Measurements from ENCODE around the gene PEA15. TPM values are rescaled to one million over a fixed set of nuclear protein-coding genes. Genes with fewer than 3 reads are reported as not detected.

Gene PEA15
- total and polyA plus RNA-seq, 10 of the 15 experiments (the other 5 are each of a cell fraction or from before 2014, with no cell fraction given) = 15.1 to 269 (median 65.6) TPM

GRCh38 chr1:160169553-160170399 lies 35.4 kb upstream of the PEA15 start (continued):
- TF ChIP-seq REST (IDR thresholded peaks at IDR 0.05; ENCODE audit: low read depth, low read length) (no peak), MEF2A (IDR thresholded peaks at IDR 0.05; ENCODE audit: insufficient read depth, low read depth, low read length) (0 out of 2 replicates have a peak, but pooled peaks have one; percentile 65), FOXK2 (IDR thresholded peaks at IDR 0.05) (no peak), CBX3 (IDR thresholded peaks at IDR 0.05; ENCODE audit: borderline replicate concordance, low read depth) (no peak), RBBP5 (conservative IDR thresholded peaks at IDR 0.05) (no peak), PAX8 (IDR thresholded peaks at IDR 0.05) (no peak)

- 76% methylated on average over 4 of the region's 4 CpGs for WGBS (ENCODE audit: insufficient coverage, insufficient replicate concordance, low lambda C conversion rate, missing lambda C conversion rate)
- H3K9ac ChIP-seq (ENCODE audit: control insufficient read depth, insufficient read depth, low read length) = no peak overlapping the region
- H3K9me3 ChIP-seq (replicated peaks; ENCODE audit: control insufficient read depth, insufficient read depth, low read length) = no peaks in the 10 kb centered on the region
- DNase-seq (ENCODE audit: low read depth, low spot score) (no peak), FAIRE-seq (no peak), ATAC-seq (no peak)
- intact Hi-C loops (cut with micrococcal nuclease; ENCODE audit: unreplicated experiment) = no loop called here
- no peak overlapping the region for H3K27ac ChIP-seq (ENCODE audit: control insufficient read depth, insufficient read depth)
- H3K4me1 ChIP-seq (ENCODE audit: control insufficient read depth, insufficient read depth, low read length) = peaks cover 16% of the 10 kb centered on the region
- no peak overlapping the region for H3K4me2 ChIP-seq (ENCODE audit: control insufficient read depth, insufficient read depth)
- ChIA-PET SMC1A (ENCODE audit: uncharacterized antibody, unreplicated experiment) (interaction anchor here (0.9 to 1.2 kb wide), 2 partner anchors 67 to 72 kb away, joined by 3 read pairs; no protein-coding TSS in a partner anchor), CTCF (interaction anchor here (0.6 to 2.6 kb wide), 3 partner anchors 21 to 166 kb away, joined by 3 to 17 read pairs (median 6); no protein-coding TSS in a partner anchor), RAD21 (ENCODE audit: unreplicated experiment) (interaction anchor here (1.1 kb wide), 1 partner anchor 81 kb away, joined by 3 read pairs; no protein-coding TSS in a partner anchor), POLR2A (no interaction called here)
- H3K4me3 ChIP-seq = no peak overlapping the region
- H4K20me1 ChIP-seq (ENCODE audit: control insufficient read depth, insufficient read depth) = no peaks in the 10 kb centered on the region
- H3K79me2 ChIP-seq (ENCODE audit: control insufficient read depth, insufficient read depth, low read length) = no peaks in the 10 kb centered on the region
- BruUV-seq (replicated peaks) = no TSS peak
- in situ Hi-C loops (cut with MboI) = no loop called here
- no peaks in the 10 kb centered on the region; a peak in 1 of 4 replicates for H3K27me3 ChIP-seq (replicated peaks in 1 of 2; ENCODE audit: control insufficient read depth in 2 of 2, insufficient read depth in 2 of 2, low read length in 1 of 2)
- H2AFZ ChIP-seq (ENCODE audit: control insufficient read depth, low read depth, low read length) = no peak overlapping the region
- H3K36me3 ChIP-seq (ENCODE audit: control insufficient read depth in 2 of 2, insufficient read depth in 2 of 2, low read length in 1 of 2) = no peaks in the 10 kb centered on the region
- TF ChIP-seq BCL11A (IDR thresholded peaks at IDR 0.05; ENCODE audit: low read depth, low read length) = no peak
- no peak for TF ChIP-seq MAX (IDR thresholded peaks at IDR 0.05; ENCODE audit: low read depth, low read length)
- TF ChIP-seq CBX3 (IDR thresholded peaks at IDR 0.05; ENCODE audit: borderline replicate concordance, low read depth) = no peak
- no peak for TF ChIP-seq FOXK2 (IDR thresholded peaks at IDR 0.05)
- no peak for TF ChIP-seq YBX1 (IDR thresholded peaks at IDR 0.05)
- no peak for TF ChIP-seq MYC (IDR thresholded peaks at IDR 0.05; ENCODE audit: insufficient read depth, insufficient read length, insufficient replicate concordance, low read length, severe bottlenecking)
- no peak for TF ChIP-seq KLF5 (IDR thresholded peaks at IDR 0.05; ENCODE audit: partially characterized antibody)
- TF ChIP-seq ZBTB40 (IDR thresholded peaks at IDR 0.05; ENCODE audit: borderline replicate concordance) = no peak
- no peak for TF ChIP-seq CEBPB (IDR thresholded peaks at IDR 0.05; ENCODE audit: borderline replicate concordance in 1 of 2, low read depth in 2 of 2, low read length in 2 of 2)
- TF ChIP-seq GABPA (IDR thresholded peaks at IDR 0.05; ENCODE audit: low read depth) = no peak
Measured at GRCh38 chr1:160171354-160171753, 33.8 kb upstream of the PEA15 start.

Data from GM12878 (cell line).